HCT116 (cell line): ENCODE measurements around the gene CCDC9B. TPM values are rescaled to one million over a fixed set of nuclear protein-coding genes. Genes with fewer than 3 reads are reported as not detected.
A peak's percentile ranks its signal among the peaks of the same experiment; 100 is the strongest.

Experiments used
- ATAC-seq: fragments of 200-7000 bp; cut with Tn5 transposase; 2 replicates; pipeline ENCODE4 v1.9.1; 2020; ENCODE audit warnings: mild to moderate bottlenecking, moderate library complexity
- BruUV-seq: library from RNA; stranded (reverse); fragments of 400-500 nt; replicated peaks from 2 replicates; lab custom pipeline; 2021; lab: Mats Ljungman, UMichigan
- CTCF ChIA-PET: fragments of 300-600 bp; sonication (Branson Sonifier 250); formaldehyde crosslinking; loops from one replicate; lab custom pipeline; 2021; ENCODE audit warnings: antibody characterized with exemption; lab: Charles Lee
- POLR2A ChIA-PET: fragments of 300-600, 350-600 bp; sonication (Branson Sonifier 250); formaldehyde crosslinking; loops from one replicate; lab custom pipeline; 2021; ENCODE audit warnings: antibody characterized with exemption; lab: Charles Lee
- RAD21 ChIA-PET, 2 experiments: fragments of 300-600 bp; sonication (Branson Sonifier 250); formaldehyde crosslinking; loops; one replicate each; lab custom pipeline; 2023; ENCODE audit warnings: low total read pairs in 2 of 2; ENCODE audit not compliant: uncharacterized antibody in 2 of 2, unreplicated experiment in 2 of 2, low non-redundant PET in 1 of 2; lab: Charles Lee
- DNase-seq: peaks from one replicate; pipeline ENCODE4 v3.0.0-alpha.2; 2010; ENCODE audit warnings: low read depth, low spot score
- H2AFZ ChIP-seq: fragments of 200-600 bp; shearing (Covaris generic), sonication (generic); 2 replicates; pipeline ENCODE4 v1.6.1; 2017; ENCODE audit warnings: low read depth, mixed run types, mixed read lengths, antibody characterized with exemption, low read length; ENCODE audit not compliant: poor library complexity, severe bottlenecking
- H3K27ac ChIP-seq: 2 replicates; pipeline ENCODE4 v1.5.1; 2012; ENCODE audit warnings: low read depth, low read length
- H3K27me3 ChIP-seq: fragments of 200-600 bp; sonication (generic); 2 replicates; pipeline ENCODE4 v1.6.1; 2016; ENCODE audit warnings: mixed run types, low read length, mixed read lengths; ENCODE audit not compliant: insufficient read depth
- H3K36me3 ChIP-seq, 2 experiments: fragments of 200-500 bp in 1 of 2; fragments of 200-600 bp in 1 of 2; sonication (Bioruptor generic) in 1 of 2; sonication (generic) in 1 of 2; 2 replicates each; pipeline versions ENCODE4 v1.5.1 to v1.6.1; 2014 to 2016; ENCODE audit warnings: low read length in 2 of 2, inconsistent platforms in 1 of 2, mixed read lengths in 1 of 2, mixed run types in 1 of 2; ENCODE audit not compliant: insufficient read depth in 2 of 2, control insufficient read depth in 1 of 2
- H3K4me1 ChIP-seq, 2 experiments: fragments of 200-600 bp in 1 of 2; sonication (generic) in 1 of 2; 2 replicates each; pipeline versions ENCODE4 v1.5.1 to v1.6.1; 2012 to 2017; ENCODE audit warnings: low read length in 2 of 2, inconsistent platforms in 1 of 2, mild to moderate bottlenecking in 1 of 2, mixed read lengths in 1 of 2, mixed run types in 1 of 2, moderate library complexity in 1 of 2; ENCODE audit not compliant: insufficient read depth in 2 of 2, control insufficient read depth in 1 of 2
- H3K4me2 ChIP-seq: fragments of 200-600 bp; sonication (generic); 2 replicates; pipeline ENCODE4 v1.6.1; 2017; ENCODE audit warnings: mixed run types, low read length, mixed read lengths
- H3K4me3 ChIP-seq, 2 experiments: fragments of 200-600 bp in 1 of 2; sonication (generic) in 1 of 2; replicated peaks in 1 of 2; 2 replicates each; pipeline ENCODE4 v1.5.1; 2011 to 2016; ENCODE audit warnings: low read length in 2 of 2, control low read depth in 1 of 2, low read depth in 1 of 2, mild to moderate bottlenecking in 1 of 2, mixed read lengths in 1 of 2, mixed run types in 1 of 2
- H3K79me2 ChIP-seq: fragments of 200-600 bp; sonication (generic); 2 replicates; pipeline ENCODE4 v1.6.1; 2017; ENCODE audit warnings: mild to moderate bottlenecking, mixed run types, low read length, moderate library complexity, mixed read lengths; ENCODE audit not compliant: insufficient read depth
- H3K9ac ChIP-seq: fragments of 200-600 bp; sonication (generic); 2 replicates; pipeline ENCODE4 v1.6.1; 2016; ENCODE audit warnings: low read length, mixed read lengths
- H3K9me2 ChIP-seq: fragments of 200-600 bp; sonication (generic), shearing (Covaris generic); 2 replicates; pipeline ENCODE4 v1.6.1; 2017; ENCODE audit warnings: mixed run types, mild to moderate bottlenecking, moderate library complexity; ENCODE audit not compliant: insufficient read depth
- H3K9me3 ChIP-seq, 2 experiments: fragments of 200-500 bp in 1 of 2; fragments of 200-600 bp in 1 of 2; sonication (Bioruptor generic) in 1 of 2; sonication (generic) in 1 of 2; 2 replicates each; pipeline ENCODE4 v1.6.1; 2014 to 2017; ENCODE audit warnings: low read length in 2 of 2, mixed read lengths in 2 of 2, inconsistent platforms in 1 of 2, low read depth in 1 of 2, mild to moderate bottlenecking in 1 of 2, mixed run types in 1 of 2, moderate library complexity in 1 of 2; ENCODE audit not compliant: control insufficient read depth in 1 of 2, insufficient read depth in 1 of 2
- H4K20me1 ChIP-seq: fragments of 200-600 bp; sonication (generic), shearing (Covaris generic); 2 replicates; pipeline ENCODE4 v1.6.1; 2017; ENCODE audit warnings: mixed run types, mild to moderate bottlenecking, moderate library complexity; ENCODE audit not compliant: insufficient read depth
- CBX3 ChIP-seq: IDR thresholded peaks from 2 replicates; pipeline ENCODE4 v1.6.1; 2012; ENCODE audit warnings: low read depth
- CTCF ChIP-seq, 3 experiments: fragments of 200-600 bp in 1 of 3; sonication (generic) in 1 of 3; IDR thresholded peaks in 2 of 3; conservative IDR thresholded peaks in 1 of 3; 2 replicates each; pipeline ENCODE4 v1.5.1; 2012 to 2017; ENCODE audit warnings: low read depth in 2 of 3, low read length in 2 of 3, antibody characterized with exemption in 1 of 3, borderline replicate concordance in 1 of 3, control low read depth in 1 of 3, mild to moderate bottlenecking in 1 of 3, mixed read lengths in 1 of 3, mixed run types in 1 of 3, moderate library complexity in 1 of 3; ENCODE audit not compliant: insufficient read depth in 1 of 3
- FOSL1 ChIP-seq: IDR thresholded peaks from 2 replicates; pipeline ENCODE4 v1.6.1; 2012; ENCODE audit warnings: low read depth
- MAX ChIP-seq: IDR thresholded peaks from 2 replicates; pipeline ENCODE4 v1.6.1; 2012
- POLR2AphosphoS5 ChIP-seq: IDR thresholded peaks from 2 replicates; pipeline ENCODE4 v1.6.1; 2011; ENCODE audit warnings: mild to moderate bottlenecking, low read depth, low read length, moderate library complexity
- RAD21 ChIP-seq: IDR thresholded peaks from 2 replicates; pipeline ENCODE4 v1.6.1; 2012; ENCODE audit warnings: low read depth, mild to moderate bottlenecking
- SIN3A ChIP-seq: IDR thresholded peaks from 2 replicates; pipeline ENCODE4 v1.6.1; 2012; ENCODE audit warnings: low read depth
- SP1 ChIP-seq: IDR thresholded peaks from 2 replicates; pipeline ENCODE4 v1.6.1; 2012; ENCODE audit warnings: low read depth
- SRF ChIP-seq: IDR thresholded peaks from 2 replicates; pipeline ENCODE4 v1.6.1; 2012; ENCODE audit warnings: low read depth
- YY1 ChIP-seq: IDR thresholded peaks from 2 replicates; pipeline ENCODE4 v1.6.1; 2011; ENCODE audit warnings: low read length, low read depth, moderate library complexity, mild to moderate bottlenecking; ENCODE audit not compliant: insufficient replicate concordance; ENCODE audit errors: extremely low read depth
- intact Hi-C: fragments of 100-400 bp; cut with micrococcal nuclease; formaldehyde crosslinking; loops from 2 replicates; pipeline ENCODE4 v1.10.0; 2022
- total RNA-seq: library from RNA; stranded (reverse); gene quantifications from one replicate; pipeline ENCODE4 v1.2.1, GENCODE V29; 2021; ENCODE audit not compliant: unreplicated experiment
- TF ChIP-seq, protein P1 (sequence below): IDR thresholded peaks from 2 replicates; pipeline ENCODE4 v1.6.1; 2011; ENCODE audit warnings: mild to moderate bottlenecking, low read length, moderate library complexity; ENCODE audit not compliant: insufficient replicate concordance; ENCODE audit errors: extremely low read depth
- TF ChIP-seq, protein P2 (sequence below): IDR thresholded peaks from 2 replicates; pipeline ENCODE4 v1.6.1; 2012; ENCODE audit warnings: low read depth
- TF ChIP-seq, protein P3 (sequence below): IDR thresholded peaks from 2 replicates; pipeline ENCODE4 v1.6.1; 2012

CCDC9B gene
- total RNA-seq, 1 experiment from 2014 or later: 15.6 TPM

DNA sequence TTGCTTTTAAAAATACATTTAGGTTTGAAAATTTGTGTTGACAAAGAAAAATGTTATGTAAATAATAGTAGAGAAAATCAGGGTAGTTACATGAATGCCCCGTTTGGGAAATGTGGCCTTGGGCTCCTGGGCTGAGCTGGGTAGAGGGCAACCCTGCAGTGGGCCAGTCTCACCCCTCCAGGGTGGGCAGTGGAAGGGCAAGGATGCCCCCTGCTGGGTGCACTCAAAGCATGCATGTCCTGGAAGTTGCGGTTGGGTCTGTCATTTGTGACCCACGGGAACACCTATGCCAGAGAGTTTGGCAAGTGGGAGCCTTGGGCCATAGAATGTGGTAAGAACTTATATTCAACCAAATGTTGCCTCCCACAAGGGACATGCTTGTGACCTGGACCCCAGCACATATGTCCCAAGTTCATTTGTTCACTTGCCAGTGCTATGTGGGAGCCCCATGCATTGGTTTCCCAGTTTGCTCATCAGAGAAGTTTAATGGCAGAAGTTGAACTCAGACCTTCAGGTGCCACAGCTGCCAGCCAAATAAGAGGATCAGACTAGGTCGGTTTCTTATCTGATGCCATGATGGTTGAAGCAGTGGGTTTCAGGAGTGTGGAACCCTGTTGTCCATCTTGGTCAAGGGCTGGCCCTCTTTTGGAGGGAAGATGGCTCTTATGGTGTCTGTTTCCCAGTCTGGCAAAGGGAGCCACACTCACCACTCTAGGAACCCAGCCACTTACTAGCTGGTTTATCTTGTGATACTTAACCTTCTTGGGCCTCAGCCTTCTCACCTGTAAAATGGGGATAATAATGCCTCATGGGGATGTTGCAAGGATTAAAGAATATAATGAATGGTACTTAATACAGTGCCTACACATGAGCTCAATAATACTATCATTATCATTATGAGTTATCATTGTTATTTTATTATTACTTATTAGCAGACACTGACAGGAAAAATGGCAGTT, 30.5 kb downstream of the CCDC9B start:
- no peaks in the 10 kb centered on the region for H4K20me1 ChIP-seq
- H3K4me3 ChIP-seq: no peak overlapping the region
- no peak overlapping the region for H3K4me2 ChIP-seq
- TF ChIP-seq RAD21 (peak; percentile 95), FOSL1 (no peak), CTCF (IDR thresholded peaks at IDR 0.05 in 2 of 3, conservative IDR thresholded peaks at IDR 0.05 in 1 of 3; ENCODE audit: borderline replicate concordance in 1 of 3, insufficient read depth in 1 of 3, low read depth in 2 of 3, low read length in 2 of 3) (peak; percentile 86 to 92 (median 86)), POLR2AphosphoS5 (no peak), SP1 (no peak), CBX3 (no peak), YY1 (no peak), SRF (no peak), SIN3A (no peak), MAX (no peak)
- TF ChIP-seq, protein P1, sequence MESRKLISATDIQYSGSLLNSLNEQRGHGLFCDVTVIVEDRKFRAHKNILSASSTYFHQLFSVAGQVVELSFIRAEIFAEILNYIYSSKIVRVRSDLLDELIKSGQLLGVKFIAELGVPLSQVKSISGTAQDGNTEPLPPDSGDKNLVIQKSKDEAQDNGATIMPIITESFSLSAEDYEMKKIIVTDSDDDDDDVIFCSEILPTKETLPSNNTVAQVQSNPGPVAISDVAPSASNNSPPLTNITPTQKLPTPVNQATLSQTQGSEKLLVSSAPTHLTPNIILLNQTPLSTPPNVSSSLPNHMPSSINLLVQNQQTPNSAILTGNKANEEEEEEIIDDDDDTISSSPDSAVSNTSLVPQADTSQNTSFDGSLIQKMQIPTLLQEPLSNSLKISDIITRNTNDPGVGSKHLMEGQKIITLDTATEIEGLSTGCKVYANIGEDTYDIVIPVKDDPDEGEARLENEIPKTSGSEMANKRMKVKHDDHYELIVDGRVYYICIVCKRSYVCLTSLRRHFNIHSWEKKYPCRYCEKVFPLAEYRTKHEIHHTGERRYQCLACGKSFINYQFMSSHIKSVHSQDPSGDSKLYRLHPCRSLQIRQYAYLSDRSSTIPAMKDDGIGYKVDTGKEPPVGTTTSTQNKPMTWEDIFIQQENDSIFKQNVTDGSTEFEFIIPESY: no peak
- TF ChIP-seq, protein P2, sequence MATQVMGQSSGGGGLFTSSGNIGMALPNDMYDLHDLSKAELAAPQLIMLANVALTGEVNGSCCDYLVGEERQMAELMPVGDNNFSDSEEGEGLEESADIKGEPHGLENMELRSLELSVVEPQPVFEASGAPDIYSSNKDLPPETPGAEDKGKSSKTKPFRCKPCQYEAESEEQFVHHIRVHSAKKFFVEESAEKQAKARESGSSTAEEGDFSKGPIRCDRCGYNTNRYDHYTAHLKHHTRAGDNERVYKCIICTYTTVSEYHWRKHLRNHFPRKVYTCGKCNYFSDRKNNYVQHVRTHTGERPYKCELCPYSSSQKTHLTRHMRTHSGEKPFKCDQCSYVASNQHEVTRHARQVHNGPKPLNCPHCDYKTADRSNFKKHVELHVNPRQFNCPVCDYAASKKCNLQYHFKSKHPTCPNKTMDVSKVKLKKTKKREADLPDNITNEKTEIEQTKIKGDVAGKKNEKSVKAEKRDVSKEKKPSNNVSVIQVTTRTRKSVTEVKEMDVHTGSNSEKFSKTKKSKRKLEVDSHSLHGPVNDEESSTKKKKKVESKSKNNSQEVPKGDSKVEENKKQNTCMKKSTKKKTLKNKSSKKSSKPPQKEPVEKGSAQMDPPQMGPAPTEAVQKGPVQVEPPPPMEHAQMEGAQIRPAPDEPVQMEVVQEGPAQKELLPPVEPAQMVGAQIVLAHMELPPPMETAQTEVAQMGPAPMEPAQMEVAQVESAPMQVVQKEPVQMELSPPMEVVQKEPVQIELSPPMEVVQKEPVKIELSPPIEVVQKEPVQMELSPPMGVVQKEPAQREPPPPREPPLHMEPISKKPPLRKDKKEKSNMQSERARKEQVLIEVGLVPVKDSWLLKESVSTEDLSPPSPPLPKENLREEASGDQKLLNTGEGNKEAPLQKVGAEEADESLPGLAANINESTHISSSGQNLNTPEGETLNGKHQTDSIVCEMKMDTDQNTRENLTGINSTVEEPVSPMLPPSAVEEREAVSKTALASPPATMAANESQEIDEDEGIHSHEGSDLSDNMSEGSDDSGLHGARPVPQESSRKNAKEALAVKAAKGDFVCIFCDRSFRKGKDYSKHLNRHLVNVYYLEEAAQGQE: no peak
- TF ChIP-seq, protein P3, sequence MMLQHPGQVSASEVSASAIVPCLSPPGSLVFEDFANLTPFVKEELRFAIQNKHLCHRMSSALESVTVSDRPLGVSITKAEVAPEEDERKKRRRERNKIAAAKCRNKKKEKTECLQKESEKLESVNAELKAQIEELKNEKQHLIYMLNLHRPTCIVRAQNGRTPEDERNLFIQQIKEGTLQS: no peak
- TF ChIP-seq, all 23 proteins: peak for 2
- Histone ChIP-seq H3K36me3 (no peaks in the 10 kb centered on the region), H3K79me2 (no peaks in the 10 kb centered on the region), H3K4me1 (peaks cover 8 to 25% of the 10 kb centered on the region in 2 experiments; a peak in 3 of 4 replicates), H3K9me2 (no peaks in the 10 kb centered on the region), H2AFZ (no peak overlapping the region), H3K9ac (no peak overlapping the region), H3K27ac (no peak overlapping the region), H3K27me3 (0 out of 2 replicates have a peak, but pooled peaks cover 6% of the 10 kb centered on the region), H3K9me3 (no peaks in the 10 kb centered on the region)
- ChIA-PET RAD21 (interaction anchor here (0.9 to 3.5 kb wide), 6 partner anchors 19 to 93 kb away, joined by 3 to 18 read pairs (median 4); no protein-coding TSS in a partner anchor), POLR2A (interaction anchor here (1.8 kb wide), 1 partner anchor 31 kb away, joined by 5 read pairs; no protein-coding TSS in a partner anchor), CTCF (interaction anchor here (0.7 to 9.7 kb wide), 21 partner anchors 8 to 265 kb away, joined by 3 to 134 read pairs (median 5); partner anchors contain the start of genes ANKRD63 and PAK6)
- intact Hi-C loops: loop anchor here (1.0 to 10.0 kb wide), 3 partner anchors 31 to 625 kb away; no protein-coding TSS in a partner anchor
- no TSS peak for BruUV-seq
- ATAC-seq: peak; percentile 87
- DNase-seq: peak; percentile 40
